Kidney (tissue), 14 donors: ENCODE measurements around the gene SMIM5. TPM values are rescaled to one million over a fixed set of nuclear protein-coding genes. Genes with fewer than 3 reads are reported as not detected.
A peak's percentile ranks its signal among the peaks of the same experiment; 100 is the strongest.

Experiments
- DNase-seq, 5 donors: peaks; one replicate each; pipeline ENCODE4 v3.0.0-alpha.2; 2013 to 2020
- FAIRE-seq: peaks from 2 replicates; lab custom pipeline; 2012; peaks lifted over from hg19 to GRCh38; lab: Jason Lieb, UNC
- H3K27ac ChIP-seq, 2 donors: one replicate each; pipeline ENCODE4 v1.7.0; 2013; ENCODE audit warnings: low read depth in 2 of 2, low read length in 2 of 2, inconsistent platforms in 1 of 2
- H3K27me3 ChIP-seq: one replicate; pipeline ENCODE4 v1.7.1; 2013; ENCODE audit warnings: low read length, inconsistent platforms; ENCODE audit not compliant: control insufficient read depth, insufficient read depth
- H3K36me3 ChIP-seq, 3 donors: one replicate each; pipeline versions ENCODE4 v1.7.0 to v1.7.1; 2013; ENCODE audit warnings: low read length in 3 of 3, control low read depth in 1 of 3, inconsistent platforms in 1 of 3; ENCODE audit not compliant: insufficient read depth in 3 of 3, control insufficient read depth in 2 of 3
- H3K4me1 ChIP-seq, 3 donors: one replicate each; pipeline versions ENCODE4 v1.7.0 to v1.7.1; 2013; ENCODE audit warnings: low read length in 3 of 3, inconsistent platforms in 1 of 3, low read depth in 1 of 3; ENCODE audit not compliant: control insufficient read depth in 2 of 3, insufficient read depth in 2 of 3
- H3K4me3 ChIP-seq, 3 donors: one replicate each; pipeline versions ENCODE4 v1.7.0 to v1.8.1; 2013; ENCODE audit warnings: low read length in 3 of 3, control low read depth in 1 of 3, inconsistent platforms in 1 of 3
- H3K9ac ChIP-seq, 3 donors: one replicate each; pipeline versions ENCODE4 v1.7.0 to v1.7.1; 2013; ENCODE audit warnings: low read length in 3 of 3, control low read depth in 1 of 3, inconsistent platforms in 1 of 3
- H3K9me3 ChIP-seq, 3 donors: one replicate each; pipeline versions ENCODE4 v1.7.0 to v1.7.1; 2013; ENCODE audit warnings: low read length in 3 of 3, control low read depth in 1 of 3, inconsistent platforms in 1 of 3; ENCODE audit not compliant: control insufficient read depth in 2 of 3, insufficient read depth in 1 of 3
- CTCF ChIP-seq: IDR thresholded peaks from 3 replicates; pipeline ENCODE4 v1.5.1; 2012; ENCODE audit warnings: mild to moderate bottlenecking, moderate library complexity, borderline replicate concordance; ENCODE audit not compliant: insufficient read depth; ENCODE audit errors: extremely low read depth
- intact Hi-C: fragments of 100-400 bp; cut with DNase I; formaldehyde crosslinking; loops from one replicate; pipeline ENCODE4 v1.11.1; 2022
- polyA plus RNA-seq: library from polyadenylated mRNA; stranded (reverse); fragments of 350-450 nt; fragmentation: Illumina TruSeq; extraction: RNeasy Lipid Tissue Mini Kit (QIAGEN cat#74804); gene quantifications from one replicate; pipeline ENCODE4 v1.2.3, GENCODE V29; 2014; ENCODE audit warnings: low read depth, low replicate concordance; ENCODE audit not compliant: insufficient read depth
- total RNA-seq: library from RNA; stranded (reverse); fragmentation: NEBNext Ultra II Directional; extraction: Animal tissue kit (Norgen Biotek cat#: 25700); gene quantifications from one replicate; pipeline ENCODE4 v1.2.1, GENCODE V29; 2021
- donor health status: control.
- donor health status: control.
- donor health status: control.
- donor health status: control.
- donor health status: control.
- donor health status: DM: yes; HTN: yes; CAD: no.
- donor health status: Normal renal cell carcinoma (clear cell type).

SMIM5 gene
- total and polyA plus RNA-seq, 2 donors from 2014 or later = 8.0 to 63.0 TPM

GRCh38 chr17:75624714-75625345, 8.4 kb upstream of the SMIM5 start:
- intact Hi-C loops = no loop called here
- no peaks in the 10 kb centered on the region for H3K27me3 ChIP-seq
- DNase-seq (no peak), FAIRE-seq (no peak)
- no peak overlapping the region for H3K4me3 ChIP-seq
- H3K27ac ChIP-seq = no peak overlapping the region
- no peaks in the 10 kb centered on the region for H3K9me3 ChIP-seq
- no peak for TF ChIP-seq CTCF
- H3K4me1 ChIP-seq = no peaks in the 10 kb centered on the region
- H3K9ac ChIP-seq = no peak overlapping the region
- H3K36me3 ChIP-seq = peaks cover 0 to 32% (median 9%) of the 10 kb centered on the region in 3 donors

- H3K36me3 ChIP-seq = peaks cover 0 to 23% (median 6%) of the 10 kb centered on the region in 3 donors
- peak in 4 of 5 donors; percentile 59 to 69 (median 62) for DNase-seq
- no peak overlapping the region for H3K4me3 ChIP-seq
- intact Hi-C loops = no loop called here
- H3K27ac ChIP-seq = no peak overlapping the region
- H3K9ac ChIP-seq = no peak overlapping the region
- no peaks in the 10 kb centered on the region for H3K4me1 ChIP-seq
- H3K9me3 ChIP-seq = no peaks in the 10 kb centered on the region
- H3K27me3 ChIP-seq = no peaks in the 10 kb centered on the region
- peak; percentile 35 for TF ChIP-seq CTCF
- no peak for FAIRE-seq
Measured at GRCh38 chr17:75625813-75626486, 7.3 kb upstream of the SMIM5 start.

GRCh38 chr17:75626496-75627038, 6.7 kb upstream of the SMIM5 start:
- no peak for TF ChIP-seq CTCF
- H3K27me3 ChIP-seq = no peaks in the 10 kb centered on the region
- H3K4me3 ChIP-seq = no peak overlapping the region
- no peak overlapping the region for H3K27ac ChIP-seq
- FAIRE-seq = no peak
- H3K9me3 ChIP-seq = no peaks in the 10 kb centered on the region
- H3K36me3 ChIP-seq = peaks cover 0 to 20% (median 6%) of the 10 kb centered on the region in 3 donors
- DNase-seq = no peak
- no peak overlapping the region for H3K9ac ChIP-seq
- no peaks in the 10 kb centered on the region for H3K4me1 ChIP-seq
- intact Hi-C loops = no loop called here
